Parietal lobe (tissue), 1 donor: Measurements from ENCODE around the gene C4BPB. TPM values are rescaled to one million over a fixed set of nuclear protein-coding genes. Genes with fewer than 3 reads are reported as not detected.

Experiments used
- total RNA-seq: library from RNA; depleted of rRNA; stranded (reverse); fragments of >200 nt; gene quantifications from one replicate; pipeline ENCODE4 v1.2.3, GENCODE V29; 2014

The C4BPB gene, protein sequence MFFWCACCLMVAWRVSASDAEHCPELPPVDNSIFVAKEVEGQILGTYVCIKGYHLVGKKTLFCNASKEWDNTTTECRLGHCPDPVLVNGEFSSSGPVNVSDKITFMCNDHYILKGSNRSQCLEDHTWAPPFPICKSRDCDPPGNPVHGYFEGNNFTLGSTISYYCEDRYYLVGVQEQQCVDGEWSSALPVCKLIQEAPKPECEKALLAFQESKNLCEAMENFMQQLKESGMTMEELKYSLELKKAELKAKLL
- not detected for total RNA-seq

DNA sequence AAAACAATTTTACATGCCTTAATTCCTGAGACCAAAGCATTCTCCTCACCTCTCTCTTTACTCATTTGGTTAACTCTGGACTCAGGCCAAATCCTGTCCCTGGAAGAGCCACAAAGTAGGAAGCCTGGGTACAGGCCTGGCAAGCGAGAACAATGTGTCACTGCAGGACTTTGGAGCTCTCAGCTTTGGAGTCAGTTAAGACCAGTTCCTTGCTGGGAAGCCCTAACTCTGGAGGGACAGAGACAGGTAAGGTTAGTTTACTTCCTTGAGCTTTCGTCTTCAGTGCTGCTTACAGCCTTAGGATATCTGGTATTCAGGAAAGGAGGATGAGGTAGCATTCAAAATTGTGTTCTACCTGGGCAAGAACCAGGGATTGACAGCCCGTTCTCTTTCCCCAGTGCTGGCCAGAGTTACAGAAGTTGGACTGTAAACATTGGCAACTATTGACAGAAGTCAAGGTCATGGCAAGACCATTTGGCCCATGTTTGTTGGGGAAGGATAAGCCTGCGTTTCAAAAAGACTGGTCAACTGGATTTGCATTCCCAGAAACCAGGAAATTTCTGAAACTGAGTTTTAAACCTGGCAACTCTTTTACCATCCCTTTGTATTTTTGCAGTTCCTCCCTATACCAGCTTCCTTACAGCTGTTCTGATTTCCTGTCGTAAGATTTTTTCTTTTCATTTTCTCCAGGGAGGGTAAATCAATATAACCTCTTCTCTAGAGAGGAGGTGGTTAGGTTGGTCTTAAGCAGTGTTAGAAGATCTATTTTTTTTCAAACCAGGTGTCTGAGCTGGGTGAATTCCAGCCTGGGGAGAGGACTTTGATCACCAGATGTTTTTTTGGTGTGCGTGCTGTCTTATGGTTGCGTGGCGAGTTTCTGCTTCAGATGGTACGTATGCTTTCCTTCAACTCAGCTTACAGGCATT lies at the start of gene C4BPB:
C4BPB (plus strand) TSS at position 160 of the 926 bp plus-strand sequence; CDS start at position 832, 672 bp downstream.

DNA sequence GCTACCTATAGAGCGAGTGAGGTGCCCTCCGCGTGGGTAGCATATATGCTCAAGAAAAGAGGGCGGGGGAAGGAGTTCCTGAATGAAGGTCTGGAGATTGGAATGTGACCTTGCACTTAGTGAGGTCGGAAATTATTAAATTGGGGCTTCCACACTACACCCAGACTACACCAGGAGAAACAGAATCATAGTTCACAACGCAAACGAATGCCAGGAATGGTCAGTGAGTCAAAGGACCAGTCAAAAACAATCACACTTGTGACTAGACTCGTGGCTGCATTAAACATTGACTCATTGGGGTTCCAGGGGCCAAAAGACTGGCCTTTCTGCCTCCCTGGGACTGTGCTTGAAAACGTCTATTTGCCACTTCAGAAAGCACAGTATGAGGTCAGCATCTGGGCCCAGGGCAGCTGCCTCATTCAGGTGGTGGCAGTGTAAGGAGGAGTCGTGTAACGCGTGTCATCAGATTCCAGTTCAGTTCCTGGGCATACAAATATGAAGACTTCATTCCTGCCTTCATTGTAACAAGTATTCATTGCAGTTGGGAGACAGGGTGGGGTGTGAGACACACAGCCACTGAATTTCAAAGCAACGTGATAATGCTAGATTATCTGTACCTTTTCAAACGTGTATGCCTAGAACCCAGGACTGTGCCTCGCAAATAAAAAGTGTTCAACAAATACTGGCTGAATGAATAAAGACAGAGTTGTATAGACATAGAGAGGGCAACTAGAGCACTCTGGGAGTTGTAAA lies 37.3 kb upstream of the C4BPB start, which contains the start of gene YOD1:
YOD1 (minus strand) TSS at position 18 of the 753 bp plus-strand sequence. CDS start 178 bp downstream, outside the sequence.

DNA sequence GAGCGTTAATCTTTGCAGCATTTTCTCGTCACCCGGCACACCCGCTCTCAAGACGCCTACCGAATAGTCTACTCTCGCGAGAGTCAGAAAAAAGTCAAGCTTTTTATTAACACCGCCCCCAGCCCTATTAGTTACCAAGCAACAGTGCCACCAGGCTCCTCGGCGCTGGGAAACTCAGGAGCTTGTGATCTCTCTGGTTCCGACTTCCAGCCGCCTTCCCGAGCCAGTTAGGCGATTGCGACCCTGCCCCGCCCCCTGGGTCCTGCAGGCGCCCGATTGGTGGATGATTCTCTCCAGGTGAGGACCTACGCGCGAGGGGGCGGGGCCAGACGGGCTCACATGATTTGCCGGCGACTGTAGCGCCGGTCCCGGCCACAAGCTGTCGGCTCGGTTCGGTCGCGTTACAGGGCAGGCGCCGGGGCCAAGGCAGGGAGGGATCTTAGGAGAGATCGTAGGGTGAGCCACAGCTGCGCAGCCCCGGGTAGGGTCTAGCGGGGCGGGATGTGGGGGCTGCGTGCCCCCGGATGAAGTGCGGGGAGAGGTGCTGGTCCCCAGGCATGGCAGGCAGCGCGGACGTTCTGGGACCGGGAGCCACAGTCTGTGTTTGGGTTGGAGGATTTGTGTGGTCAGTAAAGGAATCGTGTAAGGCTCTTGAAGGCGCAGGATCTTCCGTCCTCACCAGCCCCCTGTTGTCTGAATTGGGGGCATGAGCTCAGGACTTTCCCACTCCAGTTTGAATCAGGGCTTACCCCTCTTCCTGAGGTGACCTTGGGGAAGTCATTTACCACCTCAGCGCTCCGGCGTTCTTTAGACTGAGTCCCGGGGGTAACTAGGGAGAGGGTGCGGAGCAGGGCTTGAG lies 35.5 kb upstream of the C4BPB start, which contains the start of gene PFKFB2:
PFKFB2 (plus strand) TSS at position 365 of the 859 bp plus-strand sequence. CDS start 1,443 bp downstream, outside the sequence.

DNA sequence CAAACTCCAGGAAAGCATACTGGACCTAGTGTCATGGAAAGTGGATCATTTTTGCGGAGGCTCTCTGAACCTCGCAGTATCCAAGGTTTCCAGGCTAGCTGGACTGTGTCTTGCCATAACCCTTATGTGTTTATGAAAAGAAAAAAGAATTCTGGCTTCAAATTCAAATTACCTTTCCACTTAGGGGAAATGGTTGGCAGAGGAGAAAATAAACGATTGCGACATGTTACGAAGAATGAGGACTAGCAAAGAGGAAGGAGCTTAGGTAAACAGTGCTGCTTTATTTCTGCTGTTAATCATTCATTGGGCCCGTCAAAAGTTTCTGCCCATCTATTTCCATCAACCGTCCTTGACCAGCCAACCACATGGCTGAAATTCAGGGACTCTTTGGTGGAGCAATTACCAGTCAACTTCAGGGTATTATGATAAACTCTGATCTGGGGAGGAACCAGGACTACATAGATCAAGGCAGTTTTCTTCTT lies 15.3 kb downstream of the C4BPB start, which contains the start of gene C4BPA:
C4BPA (plus strand) TSS at position 342 of the 482 bp plus-strand sequence. CDS start 8,793 bp downstream, outside the sequence.

Other genes with a start within 250 kb of the C4BPB start
- gene IL20, start 223.2 kb upstream of the C4BPB start, total RNA-seq: not detected
- not detected for gene IL24, start 191.4 kb upstream of the C4BPB start, total RNA-seq
- not detected for gene FCMR, start 166.9 kb upstream of the C4BPB start, total RNA-seq
- gene PIGR, start 142.4 kb upstream of the C4BPB start, total RNA-seq: not detected
- not detected for gene FCAMR, start 118.4 kb upstream of the C4BPB start, total RNA-seq
- gene C1orf116, start 56.1 kb upstream of the C4BPB start, total RNA-seq: under 0.01 TPM
- 19.1 TPM for gene YOD1, start 37.7 kb upstream of the C4BPB start, total RNA-seq
- gene PFKFB2, start 35.6 kb upstream of the C4BPB start, total RNA-seq: 11.6 TPM
- not detected for gene C4BPA, start 15.4 kb downstream of the C4BPB start, total RNA-seq
- gene CD55, start 232.8 kb downstream of the C4BPB start, total RNA-seq: 4.7 TPM